Neural cell (in vitro differentiated cells): ENCODE data around the gene BRICD5. TPM values are rescaled to one million over a fixed set of nuclear protein-coding genes. Genes with fewer than 3 reads are reported as not detected.

Experiments
- H2AFZ ChIP-seq: fragments of 200-600, 300-800 bp; sonication (generic), shearing (Covaris generic); 2 replicates; pipeline ENCODE4 v1.6.0; 2014; ENCODE audit warnings: low read depth, mild to moderate bottlenecking, antibody characterized with exemption, low read length, moderate library complexity
- H3F3A ChIP-seq: fragments of 200-600 bp; shearing (Covaris generic); 2 replicates; pipeline ENCODE4 v1.6.1; 2016; ENCODE audit warnings: mild to moderate bottlenecking, moderate library complexity, mixed read lengths, antibody characterized with exemption, low read length; ENCODE audit not compliant: insufficient read depth, poor library complexity, severe bottlenecking
- H3K27ac ChIP-seq: fragments of 200-600, 300-800 bp; sonication (generic), shearing (Covaris generic); 2 replicates; pipeline ENCODE4 v1.5.1; 2014; ENCODE audit warnings: mild to moderate bottlenecking, low read length, moderate library complexity
- H3K27me3 ChIP-seq: fragments of 300-800, 200-600 bp; sonication (generic), shearing (Covaris generic); 2 replicates; pipeline ENCODE4 v1.6.0; 2014; ENCODE audit warnings: mild to moderate bottlenecking, low read depth, low read length, moderate library complexity; ENCODE audit not compliant: insufficient read depth
- H3K36me3 ChIP-seq: fragments of 300-800, 200-600 bp; sonication (generic), shearing (Covaris generic); 2 replicates; pipeline ENCODE4 v1.5.1; 2014; ENCODE audit warnings: mild to moderate bottlenecking, antibody characterized with exemption, low read length, moderate library complexity; ENCODE audit not compliant: insufficient read depth
- H3K4me2 ChIP-seq: fragments of 300-800, 200-600 bp; sonication (generic), shearing (Covaris generic); 2 replicates; pipeline ENCODE4 v1.6.0; 2014; ENCODE audit warnings: mild to moderate bottlenecking, low read length
- H3K4me3 ChIP-seq: fragments of 300-800, 200-600 bp; sonication (generic), shearing (Covaris generic); 2 replicates; pipeline ENCODE4 v1.5.1; 2014; ENCODE audit warnings: mild to moderate bottlenecking, low read length, moderate library complexity
- H3K79me2 ChIP-seq: fragments of 200-600 bp; shearing (Covaris generic); replicated peaks from 2 replicates; pipeline ENCODE4 v1.6.0; 2014; ENCODE audit warnings: mild to moderate bottlenecking, low read length, moderate library complexity; ENCODE audit not compliant: insufficient read depth
- H3K9ac ChIP-seq: fragments of 300-800, 200-600 bp; sonication (generic), shearing (Covaris generic); 2 replicates; pipeline ENCODE4 v1.6.1; 2016; ENCODE audit warnings: mild to moderate bottlenecking, low read length, mixed read lengths
- H3K9me2 ChIP-seq: fragments of 200-600 bp; shearing (Covaris generic); 2 replicates; pipeline ENCODE4 v1.6.1; 2016; ENCODE audit warnings: mild to moderate bottlenecking, low read length, mixed read lengths; ENCODE audit not compliant: insufficient read depth
- H3K9me3 ChIP-seq: fragments of 200-600, 300-800 bp; sonication (generic), shearing (Covaris generic); 2 replicates; pipeline ENCODE4 v1.6.1; 2016; ENCODE audit warnings: mild to moderate bottlenecking, mixed run types, low read length, moderate library complexity, mixed read lengths
- H4K20me1 ChIP-seq: fragments of 200-600 bp; shearing (Covaris generic); 2 replicates; pipeline ENCODE4 v1.6.1; 2016; ENCODE audit warnings: mild to moderate bottlenecking, mixed run types; ENCODE audit not compliant: insufficient read depth
- CTCF ChIP-seq: fragments of 450-650 bp; IDR thresholded peaks from 2 replicates; pipeline ENCODE4 v1.5.1; 2014; ENCODE audit warnings: antibody characterized with exemption, mild to moderate bottlenecking, moderate library complexity; ENCODE audit not compliant: poor library complexity, severe bottlenecking
- EP300 ChIP-seq: fragments of 450-650 bp; conservative IDR thresholded peaks from 2 replicates; pipeline ENCODE4 v1.6.1; 2014; ENCODE audit warnings: antibody characterized with exemption, mild to moderate bottlenecking, moderate library complexity; ENCODE audit not compliant: poor library complexity, severe bottlenecking
- EZH2 ChIP-seq: fragments of 200-600, 300-800 bp; shearing (Covaris generic), sonication (generic); IDR thresholded peaks from 2 replicates; pipeline ENCODE4 v1.6.1; 2014; ENCODE audit warnings: antibody characterized with exemption, low read length, borderline replicate concordance, mild to moderate bottlenecking; ENCODE audit not compliant: insufficient read depth, poor library complexity, severe bottlenecking
- MXI1 ChIP-seq: fragments of 450-650 bp; conservative IDR thresholded peaks from 2 replicates; pipeline ENCODE4 v1.6.1; 2014; ENCODE audit warnings: antibody characterized with exemption, mild to moderate bottlenecking; ENCODE audit not compliant: poor library complexity, severe bottlenecking
- POLR2AphosphoS5 ChIP-seq: IDR thresholded peaks from 2 replicates; pipeline ENCODE4 v1.6.1; 2012
- RAD21 ChIP-seq: fragments of 450-650 bp; conservative IDR thresholded peaks from 2 replicates; pipeline ENCODE4 v1.6.1; 2014; ENCODE audit warnings: antibody characterized with exemption, mild to moderate bottlenecking, moderate library complexity
- REST ChIP-seq: IDR thresholded peaks from 2 replicates; pipeline ENCODE4 v1.6.1; 2012; ENCODE audit warnings: borderline replicate concordance
- SMC3 ChIP-seq: fragments of 450-650 bp; conservative IDR thresholded peaks from 2 replicates; pipeline ENCODE4 v1.6.1; 2014; ENCODE audit warnings: antibody characterized with exemption, mild to moderate bottlenecking, moderate library complexity; ENCODE audit not compliant: poor library complexity
- TAF1 ChIP-seq: IDR thresholded peaks from 2 replicates; pipeline ENCODE4 v1.6.1; 2012; ENCODE audit warnings: low read depth
- polyA plus RNA-seq: library from polyadenylated mRNA; depleted of rRNA; stranded (reverse); fragments of >200 nt; gene quantifications from 2 replicates; pipeline ENCODE4 v1.2.3, GENCODE V29; 2014

The BRICD5 gene
- polyA plus RNA-seq, 1 donor from 2014 or later: 39.2 TPM

- Histone ChIP-seq H3K27me3 (no peaks in the 10 kb centered on the region), H3K9me2 (no peaks in the 10 kb centered on the region), H2AFZ (no peak overlapping the region), H3K27ac (no peak overlapping the region), H3K36me3 (no peaks in the 10 kb centered on the region), H3F3A (no peaks in the 10 kb centered on the region), H3K4me3 (no peak overlapping the region), H3K79me2 (no peaks in the 10 kb centered on the region), H4K20me1 (no peaks in the 10 kb centered on the region), H3K9ac (no peak overlapping the region), H3K9me3 (no peaks in the 10 kb centered on the region), H3K4me2 (no peak overlapping the region)
- TF ChIP-seq CTCF (no peak), REST (no peak), MXI1 (no peak), POLR2AphosphoS5 (no peak), RAD21 (no peak)
Observed at GRCh38 chr16:2171601-2172178, 39.0 kb downstream of the BRICD5 start.

- H3F3A ChIP-seq: no peaks in the 10 kb centered on the region
- H3K27me3 ChIP-seq: no peaks in the 10 kb centered on the region
- H3K9me2 ChIP-seq: no peaks in the 10 kb centered on the region
- H3K27ac ChIP-seq: no peak overlapping the region
- H3K9me3 ChIP-seq: no peaks in the 10 kb centered on the region
- H4K20me1 ChIP-seq: no peaks in the 10 kb centered on the region
- H3K4me3 ChIP-seq: no peak overlapping the region
- H3K79me2 ChIP-seq: no peaks in the 10 kb centered on the region
- H3K9ac ChIP-seq: no peak overlapping the region
- H3K4me2 ChIP-seq: no peak overlapping the region
- no peak for TF ChIP-seq CTCF
- no peak for TF ChIP-seq TAF1
- no peak for TF ChIP-seq POLR2AphosphoS5
- TF ChIP-seq RAD21: no peak
- no peak for TF ChIP-seq REST
- no peak for TF ChIP-seq EP300
- TF ChIP-seq EZH2: no peak
- TF ChIP-seq MXI1: no peak
- TF ChIP-seq SMC3: no peak
- H2AFZ ChIP-seq: no peak overlapping the region
- H3K36me3 ChIP-seq: no peaks in the 10 kb centered on the region
Observed at GRCh38 chr16:2170587-2171435, 39.9 kb downstream of the BRICD5 start.
